ENCODE data around the gene DDO.
"Not testable (repeated sequence)": the region's sequence is repeated elsewhere in the genome, so short reads cannot be mapped to it uniquely, and the experiment has no call there.

DDO gene

GRCh38 chr6:110366256-110366655 is 49.1 kb downstream of the DDO start:
- no peak for DNase-seq

- no peak for DNase-seq
Observed at GRCh38 chr6:110364364-110365105, 50.8 kb downstream of the DDO start.

- no peak for DNase-seq
Observed at GRCh38 chr6:110363748-110364147, 51.6 kb downstream of the DDO start.

- DNase-seq: no peak
Observed at GRCh38 chr6:110360676-110361075, 54.7 kb downstream of the DDO start.

- DNase-seq: no peak
Observed at GRCh38 chr6:110359556-110359955, 55.8 kb downstream of the DDO start.

- DNase-seq: no peak
Observed at GRCh38 chr6:110358553-110359160, 56.7 kb downstream of the DDO start.

GRCh38 chr6:110357664-110358552 is 57.5 kb downstream of the DDO start, which contains the start of gene METTL24:
METTL24 (minus strand) TSS chr6:110358349; CDS start chr6:110358272, 77 bp downstream.
- no peak for DNase-seq

GRCh38 chr6:110357298-110357663 is 58.1 kb downstream of the DDO start:
- no peak for DNase-seq

- no peak for DNase-seq
Observed at GRCh38 chr6:110356778-110357177, 58.6 kb downstream of the DDO start.

- peak; percentile 45 for DNase-seq
Observed at GRCh38 chr6:110355727-110356126, 59.6 kb downstream of the DDO start.

GRCh38 chr6:110355022-110355421 is 60.4 kb downstream of the DDO start:
- no peak for DNase-seq

- no peak for DNase-seq
Observed at GRCh38 chr6:110354153-110354552, 61.2 kb downstream of the DDO start.

- no peak for DNase-seq
Observed at GRCh38 chr6:110353457-110354001, 61.8 kb downstream of the DDO start.

- no peak for DNase-seq
Observed at GRCh38 chr6:110352563-110353262, 62.7 kb downstream of the DDO start.

GRCh38 chr6:110351986-110352385 is 63.4 kb downstream of the DDO start:
- no peak for DNase-seq

GRCh38 chr6:110351546-110351945 is 63.8 kb downstream of the DDO start:
- DNase-seq: no peak

GRCh38 chr6:110350593-110350992 is 64.8 kb downstream of the DDO start:
- not testable (repeated sequence) for DNase-seq

- DNase-seq: no peak
Observed at GRCh38 chr6:110348961-110349690, 66.2 kb downstream of the DDO start.

- DNase-seq: no peak
Observed at GRCh38 chr6:110345025-110345424, 70.3 kb downstream of the DDO start.

- DNase-seq: no peak
Observed at GRCh38 chr6:110342759-110343158, 72.6 kb downstream of the DDO start.

Measured in DMS 273 treated with DMSO at 0.1 percent for 48 hours (cell line).